HEK293 (cell line): ENCODE data around the gene SUPT3H.

Experiments
- HOXA7 ChIP-seq: sonication (generic); formaldehyde crosslinking; IDR thresholded peaks from 2 replicates; pipeline ENCODE4 v1.8.1; 2022; ENCODE audit warnings: missing genetic modification reagents, borderline replicate concordance
- IKZF3 ChIP-seq: fragments of 450-650 bp; IDR thresholded peaks from 2 replicates; pipeline ENCODE4 v1.5.0; 2018; ENCODE audit warnings: missing biosample characterization, mild to moderate bottlenecking, missing genetic modification characterization, moderate library complexity
- OSR2 ChIP-seq: fragments of 450-650 bp; formaldehyde crosslinking; IDR thresholded peaks from 2 replicates; pipeline ENCODE4 v1.5.1; 2016; ENCODE audit warnings: missing biosample characterization, missing genetic modification characterization
- PATZ1 ChIP-seq: fragments of 450-650 bp; formaldehyde crosslinking; IDR thresholded peaks from 2 replicates; pipeline ENCODE4 v1.5.1; 2016; ENCODE audit warnings: missing biosample characterization, missing genetic modification characterization
- PRDM1 ChIP-seq: fragments of 450-650 bp; formaldehyde crosslinking; IDR thresholded peaks from 2 replicates; pipeline ENCODE4; 2016; ENCODE audit warnings: missing biosample characterization, missing genetic modification characterization
- SP7 ChIP-seq: fragments of 450-650 bp; formaldehyde crosslinking; IDR thresholded peaks from 2 replicates; pipeline ENCODE4 v1.5.1; 2016; ENCODE audit warnings: missing biosample characterization, missing genetic modification characterization
- YY1 ChIP-seq: fragments of 450-650 bp; formaldehyde crosslinking; IDR thresholded peaks from 2 replicates; pipeline ENCODE4 v1.5.1; 2018; ENCODE audit warnings: missing biosample characterization, missing genetic modification characterization
- ZBTB20 ChIP-seq: fragments of 450-650 bp; formaldehyde crosslinking; IDR thresholded peaks from 2 replicates; pipeline ENCODE4 v1.5.1; 2016; ENCODE audit warnings: missing biosample characterization, missing genetic modification characterization
- ZFP69B ChIP-seq: fragments of 450-650 bp; formaldehyde crosslinking; IDR thresholded peaks from 2 replicates; pipeline ENCODE4 v1.5.1; 2016; ENCODE audit warnings: missing biosample characterization, missing genetic modification characterization
- ZNF10 ChIP-seq: fragments of 450-650 bp; formaldehyde crosslinking; IDR thresholded peaks from 2 replicates; pipeline ENCODE4 v1.5.1; 2017; ENCODE audit warnings: missing biosample characterization, missing genetic modification characterization
- ZNF121 ChIP-seq: fragments of 450-650 bp; formaldehyde crosslinking; IDR thresholded peaks from 2 replicates; pipeline ENCODE4 v1.5.1; 2016; ENCODE audit warnings: missing biosample characterization, missing genetic modification characterization
- ZNF140 ChIP-seq: fragments of 450-650 bp; formaldehyde crosslinking; IDR thresholded peaks from 2 replicates; pipeline ENCODE4 v1.5.1; 2016; ENCODE audit warnings: missing biosample characterization, missing genetic modification characterization
- ZNF174 ChIP-seq: fragments of 450-650 bp; formaldehyde crosslinking; IDR thresholded peaks from 2 replicates; pipeline ENCODE4 v1.5.0; 2017; ENCODE audit warnings: missing biosample characterization, mild to moderate bottlenecking, missing genetic modification characterization
- ZNF239 ChIP-seq: fragments of 450-650 bp; formaldehyde crosslinking; IDR thresholded peaks from 2 replicates; pipeline ENCODE4 v1.5.1; 2016; ENCODE audit warnings: missing biosample characterization, missing genetic modification characterization
- ZNF24 ChIP-seq: fragments of 450-650 bp; formaldehyde crosslinking; IDR thresholded peaks from 2 replicates; pipeline ENCODE4 v1.5.1; 2016; ENCODE audit warnings: missing biosample characterization, missing genetic modification characterization
- ZNF274 ChIP-seq, 2 experiments: fragments of 200-500 bp in 1 of 2; fragments of 450-650 bp in 1 of 2; sonication (Bioruptor generic) in 1 of 2; formaldehyde crosslinking in 1 of 2; IDR thresholded peaks; 2 replicates each; pipeline versions ENCODE4 v1.5.1 to v1.6.1; 2014 to 2016; ENCODE audit warnings: borderline replicate concordance in 1 of 2, inconsistent platforms in 1 of 2, low read length in 1 of 2, missing biosample characterization in 1 of 2, missing genetic modification characterization in 1 of 2
- ZNF302 ChIP-seq: fragments of 450-650 bp; formaldehyde crosslinking; IDR thresholded peaks from 2 replicates; pipeline ENCODE4 v1.5.1; 2016; ENCODE audit warnings: missing biosample characterization, missing genetic modification characterization, low read depth
- ZNF324 ChIP-seq: fragments of 450-650 bp; formaldehyde crosslinking; IDR thresholded peaks from 2 replicates; pipeline ENCODE4 v1.5.1; 2016; ENCODE audit warnings: missing biosample characterization, missing genetic modification characterization
- ZNF548 ChIP-seq: fragments of 450-650 bp; formaldehyde crosslinking; IDR thresholded peaks from 2 replicates; pipeline ENCODE4 v1.5.1; 2016; ENCODE audit warnings: missing biosample characterization, missing genetic modification characterization
- ZNF555 ChIP-seq: fragments of 450-650 bp; formaldehyde crosslinking; conservative IDR thresholded peaks from 2 replicates; pipeline ENCODE4 v1.5.1; 2017; ENCODE audit warnings: missing biosample characterization, mild to moderate bottlenecking, missing genetic modification characterization, inconsistent platforms
- ZNF596 ChIP-seq: fragments of 450-650 bp; IDR thresholded peaks from 2 replicates; pipeline ENCODE4 v1.5.0; 2018; ENCODE audit warnings: missing biosample characterization, mild to moderate bottlenecking, missing genetic modification characterization, moderate library complexity
- ZNF624 ChIP-seq: fragments of 450-650 bp; formaldehyde crosslinking; IDR thresholded peaks from 2 replicates; pipeline ENCODE4 v1.5.1; 2017; ENCODE audit warnings: missing biosample characterization, missing genetic modification characterization
- ZNF658 ChIP-seq: fragments of 450-650 bp; formaldehyde crosslinking; IDR thresholded peaks from 2 replicates; pipeline ENCODE4; 2016; ENCODE audit warnings: missing biosample characterization, missing genetic modification characterization
- ZNF768 ChIP-seq: fragments of 450-650 bp; formaldehyde crosslinking; IDR thresholded peaks from 2 replicates; pipeline ENCODE4 v1.5.1; 2018; ENCODE audit warnings: missing biosample characterization, mild to moderate bottlenecking, missing genetic modification characterization
- ZNF776 ChIP-seq: fragments of 450-650 bp; formaldehyde crosslinking; IDR thresholded peaks from 2 replicates; pipeline ENCODE4 v1.5.0; 2017; ENCODE audit warnings: missing biosample characterization, missing genetic modification characterization, borderline replicate concordance
- ZSCAN16 ChIP-seq: fragments of 450-650 bp; formaldehyde crosslinking; IDR thresholded peaks from 2 replicates; pipeline ENCODE4 v1.5.1; 2016; ENCODE audit warnings: missing biosample characterization, missing genetic modification characterization
- ZSCAN30 ChIP-seq: fragments of 450-650 bp; IDR thresholded peaks from 2 replicates; pipeline ENCODE4 v1.5.1; 2018; ENCODE audit warnings: missing biosample characterization, mild to moderate bottlenecking, missing genetic modification characterization, moderate library complexity
- TF ChIP-seq, protein P1 (sequence below): fragments of 450-650 bp; formaldehyde crosslinking; IDR thresholded peaks from 2 replicates; pipeline ENCODE4 v1.5.1; 2016; ENCODE audit warnings: missing biosample characterization, missing genetic modification characterization, low read depth
- TF ChIP-seq, protein P2 (sequence below): fragments of 450-650 bp; formaldehyde crosslinking; IDR thresholded peaks from 2 replicates; pipeline ENCODE4 v1.5.1; 2017; ENCODE audit warnings: missing biosample characterization, missing genetic modification characterization
- TF ChIP-seq, protein P3 (sequence below): fragments of 450-650 bp; formaldehyde crosslinking; IDR thresholded peaks from 2 replicates; pipeline ENCODE4 v1.5.1; 2016; ENCODE audit warnings: missing biosample characterization, missing genetic modification characterization

The SUPT3H gene

DNA sequence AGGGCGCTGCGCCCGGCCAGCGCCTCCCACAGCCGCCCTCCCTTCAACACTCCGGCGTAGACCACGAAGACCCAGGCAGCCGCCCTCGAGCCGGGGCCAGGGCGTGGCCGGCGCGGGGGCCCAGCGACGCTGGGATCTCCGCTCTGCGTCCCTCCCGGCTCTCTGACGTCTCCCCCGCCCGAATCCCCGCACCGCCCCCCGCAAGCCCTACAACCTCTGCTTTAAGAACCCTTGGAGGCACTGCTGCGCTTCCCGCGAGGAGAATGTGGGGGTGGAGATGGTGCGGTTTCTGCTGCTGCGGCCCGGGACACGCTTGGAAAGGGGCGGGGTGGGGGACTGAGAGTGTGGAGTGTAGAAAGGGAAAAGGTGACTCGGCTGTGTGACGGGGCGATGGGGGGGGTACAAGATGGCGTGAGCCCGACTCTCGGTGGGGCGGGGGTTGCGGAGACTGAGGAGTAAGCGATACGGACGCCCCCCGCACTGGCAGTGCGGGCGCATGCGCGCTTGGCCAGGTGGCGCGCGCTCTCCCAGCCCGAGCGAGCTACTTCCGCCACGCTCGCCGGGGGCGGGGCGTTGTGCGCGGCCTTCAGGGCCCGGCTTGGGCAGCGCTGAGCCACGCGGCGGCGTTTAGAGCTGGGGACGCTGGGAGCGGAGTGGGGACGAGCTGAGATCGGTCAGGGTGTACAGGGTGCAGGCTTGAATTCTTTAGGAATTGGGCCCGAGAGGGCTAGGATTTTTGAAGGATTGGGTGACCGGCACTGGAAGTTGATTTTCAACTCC lies at the start of gene SUPT3H (continued):
- TF ChIP-seq, protein P1, sequence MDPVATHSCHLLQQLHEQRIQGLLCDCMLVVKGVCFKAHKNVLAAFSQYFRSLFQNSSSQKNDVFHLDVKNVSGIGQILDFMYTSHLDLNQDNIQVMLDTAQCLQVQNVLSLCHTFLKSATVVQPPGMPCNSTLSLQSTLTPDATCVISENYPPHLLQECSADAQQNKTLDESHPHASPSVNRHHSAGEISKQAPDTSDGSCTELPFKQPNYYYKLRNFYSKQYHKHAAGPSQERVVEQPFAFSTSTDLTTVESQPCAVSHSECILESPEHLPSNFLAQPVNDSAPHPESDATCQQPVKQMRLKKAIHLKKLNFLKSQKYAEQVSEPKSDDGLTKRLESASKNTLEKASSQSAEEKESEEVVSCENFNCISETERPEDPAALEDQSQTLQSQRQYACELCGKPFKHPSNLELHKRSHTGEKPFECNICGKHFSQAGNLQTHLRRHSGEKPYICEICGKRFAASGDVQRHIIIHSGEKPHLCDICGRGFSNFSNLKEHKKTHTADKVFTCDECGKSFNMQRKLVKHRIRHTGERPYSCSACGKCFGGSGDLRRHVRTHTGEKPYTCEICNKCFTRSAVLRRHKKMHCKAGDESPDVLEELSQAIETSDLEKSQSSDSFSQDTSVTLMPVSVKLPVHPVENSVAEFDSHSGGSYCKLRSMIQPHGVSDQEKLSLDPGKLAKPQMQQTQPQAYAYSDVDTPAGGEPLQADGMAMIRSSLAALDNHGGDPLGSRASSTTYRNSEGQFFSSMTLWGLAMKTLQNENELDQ (tag by site-specific recombination) = no peak
- TF ChIP-seq, protein P2, sequence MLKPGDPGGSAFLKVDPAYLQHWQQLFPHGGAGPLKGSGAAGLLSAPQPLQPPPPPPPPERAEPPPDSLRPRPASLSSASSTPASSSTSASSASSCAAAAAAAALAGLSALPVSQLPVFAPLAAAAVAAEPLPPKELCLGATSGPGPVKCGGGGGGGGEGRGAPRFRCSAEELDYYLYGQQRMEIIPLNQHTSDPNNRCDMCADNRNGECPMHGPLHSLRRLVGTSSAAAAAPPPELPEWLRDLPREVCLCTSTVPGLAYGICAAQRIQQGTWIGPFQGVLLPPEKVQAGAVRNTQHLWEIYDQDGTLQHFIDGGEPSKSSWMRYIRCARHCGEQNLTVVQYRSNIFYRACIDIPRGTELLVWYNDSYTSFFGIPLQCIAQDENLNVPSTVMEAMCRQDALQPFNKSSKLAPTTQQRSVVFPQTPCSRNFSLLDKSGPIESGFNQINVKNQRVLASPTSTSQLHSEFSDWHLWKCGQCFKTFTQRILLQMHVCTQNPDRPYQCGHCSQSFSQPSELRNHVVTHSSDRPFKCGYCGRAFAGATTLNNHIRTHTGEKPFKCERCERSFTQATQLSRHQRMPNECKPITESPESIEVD (tag by site-specific recombination) = no peak
- TF ChIP-seq ZNF174 (tag by site-specific recombination) = no peak
- peak; percentile 12; the same call in 1 of the 2 replicates for TF ChIP-seq ZNF10 (tag by site-specific recombination)
- TF ChIP-seq IKZF3 (tag by site-specific recombination) = peak; percentile 70; the same call in 1 of the 2 replicates
- TF ChIP-seq ZNF140 (tag by site-specific recombination) = peak; percentile 35; the same call in 1 of the 2 replicates
- 0 out of 2 replicates have a peak, but pooled peaks have one; percentile 39 for TF ChIP-seq ZNF324 (tag by site-specific recombination)
- TF ChIP-seq ZNF596 = no peak
- peak; percentile 99 for TF ChIP-seq PATZ1 (tag by site-specific recombination)
- TF ChIP-seq ZNF555 (tag by site-specific recombination) = no peak
- no peak for TF ChIP-seq ZNF658
- TF ChIP-seq ZNF274 (IDR thresholded peaks at IDR 0.05; ENCODE audit: low read length) = no peak
- no peak for TF ChIP-seq ZNF274 (tag by site-specific recombination; IDR thresholded peaks at IDR 0.05; ENCODE audit: borderline replicate concordance)
- TF ChIP-seq PRDM1 (tag by site-specific recombination) = peak; percentile 83
- TF ChIP-seq ZNF624 (tag by site-specific recombination) = no peak
- peak; percentile 74; the same call in 1 of the 2 replicates for TF ChIP-seq YY1 (tag by site-specific recombination)
- TF ChIP-seq ZNF768 (tag by site-specific recombination) = peak; percentile 47; the same call in 1 of the 2 replicates
- TF ChIP-seq ZNF121 (tag by site-specific recombination) = peak; percentile 51; the same call in 1 of the 2 replicates
- no peak; the same call in 1 of the 2 replicates for TF ChIP-seq ZNF239
- peak; percentile 69 for TF ChIP-seq SP7
- TF ChIP-seq ZSCAN16 (tag by site-specific recombination) = 0 out of 2 replicates have a peak, but pooled peaks have one; percentile 11
- TF ChIP-seq ZFP69B = peak; percentile 50
- TF ChIP-seq, protein P3, sequence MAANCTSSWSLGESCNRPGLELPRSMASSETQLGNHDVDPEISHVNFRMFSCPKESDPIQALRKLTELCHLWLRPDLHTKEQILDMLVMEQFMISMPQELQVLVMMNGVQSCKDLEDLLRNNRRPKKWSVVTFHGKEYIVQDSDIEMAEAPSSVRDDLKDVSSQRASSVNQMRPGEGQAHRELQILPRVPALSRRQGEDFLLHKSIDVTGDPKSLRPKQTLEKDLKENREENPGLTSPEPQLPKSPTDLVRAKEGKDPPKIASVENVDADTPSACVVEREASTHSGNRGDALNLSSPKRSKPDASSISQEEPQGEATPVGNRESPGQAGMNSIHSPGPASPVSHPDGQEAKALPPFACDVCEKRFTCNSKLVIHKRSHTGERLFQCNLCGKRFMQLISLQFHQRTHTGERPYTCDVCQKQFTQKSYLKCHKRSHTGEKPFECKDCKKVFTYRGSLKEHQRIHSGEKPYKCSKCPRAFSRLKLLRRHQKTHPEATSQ (tag by site-specific recombination) = no peak
- TF ChIP-seq ZSCAN30 (tag by site-specific recombination) = peak; percentile 86
- no peak for TF ChIP-seq ZNF776 (tag by site-specific recombination)
- TF ChIP-seq HOXA7 (CRISPR knock-in tag) = no peak
- TF ChIP-seq OSR2 = peak; percentile 75
- no peak for TF ChIP-seq ZNF548
- peak; percentile 83 for TF ChIP-seq ZBTB20 (tag by site-specific recombination)
- no peak for TF ChIP-seq ZNF24 (tag by site-specific recombination)
- no peak for TF ChIP-seq ZNF302 (tag by site-specific recombination)
